ENCODE data around the gene CACNA1D.
A peak's percentile ranks its signal among the peaks of the same experiment; 100 is the strongest.

Gene CACNA1D

GRCh38 chr3:53833053-53833645 lies 338.7 kb downstream of the CACNA1D start:
- DNase-seq, result no peak

- DNase-seq, result no peak
Measured at GRCh38 chr3:53833700-53834099, 339.3 kb downstream of the CACNA1D start.

GRCh38 chr3:53834429-53835095 lies 340.2 kb downstream of the CACNA1D start:
- no peak for DNase-seq

- DNase-seq, result no peak
Measured at GRCh38 chr3:53835257-53835656, 340.8 kb downstream of the CACNA1D start.

GRCh38 chr3:53836084-53836872 lies 341.9 kb downstream of the CACNA1D start:
- DNase-seq, result no peak

- DNase-seq, result no peak
Measured at GRCh38 chr3:53837331-53837730, 342.9 kb downstream of the CACNA1D start.

GRCh38 chr3:53841296-53841695 lies 346.9 kb downstream of the CACNA1D start:
- no peak for DNase-seq

- peak; percentile 58 for DNase-seq
Measured at GRCh38 chr3:53842436-53843194, 348.2 kb downstream of the CACNA1D start.

GRCh38 chr3:53843195-53844177 lies 349.1 kb downstream of the CACNA1D start:
- no peak for DNase-seq

GRCh38 chr3:53844262-53845102 lies 350.1 kb downstream of the CACNA1D start:
- DNase-seq, result no peak

- DNase-seq, result peak; percentile 70
Measured at GRCh38 chr3:53845103-53845880, 350.9 kb downstream of the CACNA1D start.

GRCh38 chr3:53845881-53846133 lies 351.4 kb downstream of the CACNA1D start:
- peak; percentile 72 for DNase-seq

GRCh38 chr3:53846134-53846850 lies 351.9 kb downstream of the CACNA1D start, which contains the start of the genes CHDH and IL17RB:
Gene CHDH, minus strand, starts transcription at chr3:53846419. Its CDS starts 22,411 bp downstream, at chr3:53824008.
Gene IL17RB, plus strand, starts transcription at chr3:53846568. Its CDS starts 21 bp downstream, at chr3:53846589.
- DNase-seq, result peak; percentile 76

GRCh38 chr3:53846851-53847155 lies 352.4 kb downstream of the CACNA1D start:
- no peak for DNase-seq

GRCh38 chr3:53849916-53850315 lies 355.5 kb downstream of the CACNA1D start:
- no peak for DNase-seq

- no peak for DNase-seq
Measured at GRCh38 chr3:53850895-53851294, 356.5 kb downstream of the CACNA1D start.

- DNase-seq, result no peak
Measured at GRCh38 chr3:53856964-53857363, 362.6 kb downstream of the CACNA1D start.

- no peak for DNase-seq
Measured at GRCh38 chr3:53858096-53858741, 363.8 kb downstream of the CACNA1D start.

- DNase-seq, result no peak
Measured at GRCh38 chr3:53859178-53859577, 364.8 kb downstream of the CACNA1D start.

Data from retina (tissue), 1 donor.